OCI-LY7 (cell line): Measurements from ENCODE around the gene SELENOM. TPM values are rescaled to one million over a fixed set of nuclear protein-coding genes. Genes with fewer than 3 reads are reported as not detected.

Source experiments
- BruUV-seq: library from RNA; stranded (reverse); fragments of 400-500 nt; replicated peaks from 2 replicates; lab custom pipeline; 2021; lab: Mats Ljungman, UMichigan
- CTCF ChIA-PET: fragments of 300-600 bp; sonication (Branson Sonifier 250); formaldehyde crosslinking; loops from one replicate; lab custom pipeline; 2022; ENCODE audit warnings: antibody characterized with exemption; ENCODE audit not compliant: unreplicated experiment; lab: Charles Lee
- POLR2A ChIA-PET: fragments of 300-600 bp; sonication (Branson Sonifier 250); formaldehyde crosslinking; loops from one replicate; lab custom pipeline; 2022; ENCODE audit warnings: antibody characterized with exemption; lab: Charles Lee
- DNase-seq: peaks from one replicate; pipeline ENCODE4 v3.0.0-alpha.2; 2015; ENCODE audit warnings: low spot score
- H2AFZ ChIP-seq: fragments of 200-600 bp; sonication (generic), shearing (Covaris generic); 2 replicates; pipeline ENCODE4 v1.6.1; 2014; ENCODE audit warnings: mild to moderate bottlenecking, antibody characterized with exemption, low read length, moderate library complexity
- H3K27ac ChIP-seq: fragments of 200-600 bp; sonication (generic); 2 replicates; pipeline ENCODE4 v1.5.1; 2014; ENCODE audit warnings: mixed run types, low read depth, mild to moderate bottlenecking, moderate library complexity, low read length, inconsistent platforms; ENCODE audit not compliant: poor library complexity, severe bottlenecking
- H3K36me3 ChIP-seq: fragments of 200-600 bp; sonication (generic); 2 replicates; pipeline ENCODE4 v1.6.1; 2014; ENCODE audit warnings: mild to moderate bottlenecking, antibody characterized with exemption, low read length, moderate library complexity, mixed read lengths; ENCODE audit not compliant: insufficient read depth
- H3K4me1 ChIP-seq: fragments of 200-600 bp; sonication (generic); 2 replicates; pipeline ENCODE4 v1.5.1; 2014; ENCODE audit warnings: mild to moderate bottlenecking, low read length; ENCODE audit not compliant: insufficient read depth, poor library complexity, severe bottlenecking
- H3K4me2 ChIP-seq: fragments of 200-600 bp; sonication (generic); 2 replicates; pipeline ENCODE4 v1.6.1; 2014; ENCODE audit warnings: mild to moderate bottlenecking, low read length
- H3K4me3 ChIP-seq: fragments of 200-600 bp; sonication (generic); 2 replicates; pipeline ENCODE4 v1.5.1; 2014; ENCODE audit warnings: mild to moderate bottlenecking, low read depth, low read length; ENCODE audit not compliant: poor library complexity, severe bottlenecking
- H3K79me2 ChIP-seq: fragments of 200-600 bp; sonication (generic); 2 replicates; pipeline ENCODE4 v1.6.1; 2016; ENCODE audit warnings: low read depth, mild to moderate bottlenecking, low read length, moderate library complexity, mixed read lengths; ENCODE audit not compliant: insufficient read depth
- H3K9me2 ChIP-seq: fragments of 200-600 bp; sonication (generic); 2 replicates; pipeline ENCODE4 v1.6.1; 2016; ENCODE audit warnings: mild to moderate bottlenecking, low read length, mixed read lengths; ENCODE audit not compliant: insufficient read depth
- H3K9me3 ChIP-seq: fragments of 200-600 bp; sonication (generic); 2 replicates; pipeline ENCODE4 v1.6.1; 2014; ENCODE audit warnings: mild to moderate bottlenecking, mixed run types, low read length, mixed read lengths
- H4K20me1 ChIP-seq: fragments of 200-600 bp; sonication (generic); 2 replicates; pipeline ENCODE4 v1.6.1; 2014; ENCODE audit warnings: mild to moderate bottlenecking, antibody characterized with exemption, low read length, moderate library complexity, mixed read lengths; ENCODE audit not compliant: insufficient read depth
- CTCF ChIP-seq: fragments of 200-600 bp; sonication (generic); conservative IDR thresholded peaks from 2 replicates; pipeline ENCODE4 v1.5.1; 2014; ENCODE audit warnings: mild to moderate bottlenecking, antibody characterized with exemption, low read length, moderate library complexity, mixed read lengths
- EZH2phosphoT487 ChIP-seq: fragments of 200-600 bp; sonication (generic); IDR thresholded peaks from 2 replicates; pipeline ENCODE4 v1.6.1; 2018; ENCODE audit warnings: low read depth, borderline replicate concordance, mild to moderate bottlenecking, mixed run types, antibody characterized with exemption, low read length, moderate library complexity, mixed read lengths
- intact Hi-C: fragments of 100-400 bp; cut with micrococcal nuclease; formaldehyde crosslinking; loops from one replicate; pipeline ENCODE4 v1.10.0; 2022; ENCODE audit not compliant: unreplicated experiment
- total RNA-seq, 2 experiments: library from RNA; depleted of rRNA in 1 of 2; stranded (reverse); fragments of >200 nt in 1 of 2; shearing (Covaris generic) in 1 of 2; gene quantifications; 2 replicates each; pipeline ENCODE4 v1.2.3, GENCODE V29; 2014 to 2022

The SELENOM gene
- total RNA-seq, 2 experiments from 2014 or later, result 0.55 to 1.4 TPM

GRCh38 chr22:31142285-31142684 lies 34.9 kb upstream of the SELENOM start:
- Histone ChIP-seq H3K36me3 (no peaks in the 10 kb centered on the region), H3K79me2 (no peaks in the 10 kb centered on the region), H3K9me3 (peaks cover 8% of the 10 kb centered on the region), H3K4me1 (no peaks in the 10 kb centered on the region), H3K4me3 (no peak overlapping the region), H2AFZ (no peak overlapping the region), H3K9me2 (no peaks in the 10 kb centered on the region), H3K4me2 (no peak overlapping the region), H4K20me1 (no peaks in the 10 kb centered on the region), H3K27ac (no peak overlapping the region)
- CTCF ChIA-PET, result interaction anchor here (0.5 kb wide), 1 partner anchor 58 kb away, joined by 3 read pairs; no protein-coding TSS in a partner anchor
- TF ChIP-seq EZH2phosphoT487 (no peak), CTCF (no peak)
- BruUV-seq, result no TSS peak
- no peak for DNase-seq
- intact Hi-C loops, result no loop called here
- POLR2A ChIA-PET, result no interaction called here

GRCh38 chr22:31141551-31141950 lies 34.2 kb upstream of the SELENOM start:
- Histone ChIP-seq H3K4me3 (no peak overlapping the region), H3K4me2 (no peak overlapping the region), H4K20me1 (no peaks in the 10 kb centered on the region), H2AFZ (no peak overlapping the region), H3K4me1 (no peaks in the 10 kb centered on the region), H3K27ac (no peak overlapping the region), H3K79me2 (no peaks in the 10 kb centered on the region), H3K9me2 (no peaks in the 10 kb centered on the region), H3K36me3 (no peaks in the 10 kb centered on the region), H3K9me3 (peaks cover under 1% of the 10 kb centered on the region)
- no peak for TF ChIP-seq EZH2phosphoT487
- TF ChIP-seq CTCF, result no peak
- POLR2A ChIA-PET, result no interaction called here
- no TSS peak for BruUV-seq
- intact Hi-C loops, result no loop called here
- CTCF ChIA-PET, result no interaction called here
- no peak for DNase-seq

GRCh38 chr22:31140746-31141145 lies 33.4 kb upstream of the SELENOM start:
- intact Hi-C loops, result no loop called here
- ChIA-PET POLR2A (no interaction called here), CTCF (no interaction called here)
- DNase-seq, result no peak
- H3K36me3 ChIP-seq, result no peaks in the 10 kb centered on the region
- no TSS peak for BruUV-seq
- no peaks in the 10 kb centered on the region for H4K20me1 ChIP-seq
- H3K4me3 ChIP-seq, result no peak overlapping the region
- TF ChIP-seq EZH2phosphoT487 (no peak), CTCF (no peak)
- no peaks in the 10 kb centered on the region for H3K4me1 ChIP-seq
- no peaks in the 10 kb centered on the region for H3K9me3 ChIP-seq
- no peak overlapping the region for H2AFZ ChIP-seq
- no peak overlapping the region for H3K27ac ChIP-seq
- H3K79me2 ChIP-seq, result no peaks in the 10 kb centered on the region
- H3K9me2 ChIP-seq, result no peaks in the 10 kb centered on the region
- no peak overlapping the region for H3K4me2 ChIP-seq
